Measurements from ENCODE around the gene ITGA6.

Gene ITGA6

GRCh38 chr2:172467382-172467781 lies 40.0 kb downstream of the ITGA6 start:
- Histone ChIP-seq H3K4me1 (ENCODE audit: control insufficient read depth, insufficient read depth, low read length) (no peaks in the 10 kb centered on the region), H3K9me3 (ENCODE audit: control insufficient read depth, insufficient read depth, low read depth, low read length) (no peaks in the 10 kb centered on the region), H3K27ac (ENCODE audit: extremely low read depth, low read depth, low read length) (no peak overlapping the region), H3K36me3 (ENCODE audit: control insufficient read depth in 2 of 2, insufficient read depth in 1 of 2, low read length in 2 of 2) (peaks cover 0 to 6% of the 10 kb centered on the region in 2 experiments; a peak in 2 of 3 replicates), H3K4me3 (ENCODE audit: low read depth, low read length) (no peak overlapping the region)
- ChIA-PET CTCF (interaction anchor here (0.7 to 10.7 kb wide), 14 partner anchors 9 to 353 kb away, joined by 3 to 213 read pairs (median 6); no protein-coding TSS in a partner anchor), POLR2A (no interaction called here)
- no peak for TF ChIP-seq BCL11B (tag by site-specific recombination; IDR thresholded peaks at IDR 0.05; ENCODE audit: low read depth)
- TF ChIP-seq ZNF426 (tag by site-specific recombination; IDR thresholded peaks at IDR 0.05) = no peak
- no peak for TF ChIP-seq ZNF114 (tag by site-specific recombination; IDR thresholded peaks at IDR 0.05)
- TF ChIP-seq ZNF202 (tag by site-specific recombination; IDR thresholded peaks at IDR 0.05; ENCODE audit: borderline replicate concordance) = no peak
- no peak for TF ChIP-seq ZNF10 (tag by site-specific recombination; IDR thresholded peaks at IDR 0.05)
- no peak for TF ChIP-seq HIC1 (tag by site-specific recombination; IDR thresholded peaks at IDR 0.05)
- TF ChIP-seq ZNF624 (tag by site-specific recombination; IDR thresholded peaks at IDR 0.05) = no peak
- TF ChIP-seq ZNF776 (tag by site-specific recombination; IDR thresholded peaks at IDR 0.05; ENCODE audit: borderline replicate concordance) = no peak
- no peak for TF ChIP-seq ZNF362 (tag by site-specific recombination; IDR thresholded peaks at IDR 0.05)

GRCh38 chr2:172470958-172471922 lies 43.9 kb downstream of the ITGA6 start:
- Histone ChIP-seq H3K36me3 (ENCODE audit: control insufficient read depth in 2 of 2, insufficient read depth in 1 of 2, low read length in 2 of 2) (peaks cover 5 to 8% of the 10 kb centered on the region in 2 experiments), H3K27ac (ENCODE audit: extremely low read depth, low read depth, low read length) (no peak overlapping the region), H3K4me3 (ENCODE audit: low read depth, low read length) (no peak overlapping the region), H3K9me3 (ENCODE audit: control insufficient read depth, insufficient read depth, low read depth, low read length) (no peaks in the 10 kb centered on the region), H3K4me1 (ENCODE audit: control insufficient read depth, insufficient read depth, low read length) (no peaks in the 10 kb centered on the region)
- TF ChIP-seq ZNF18 (tag by site-specific recombination; IDR thresholded peaks at IDR 0.05) = no peak
- TF ChIP-seq ZBTB1 (tag by site-specific recombination; IDR thresholded peaks at IDR 0.05) = no peak
- TF ChIP-seq WT1 (tag by site-specific recombination; IDR thresholded peaks at IDR 0.05) = no peak
- CTCF ChIA-PET = interaction anchor here (0.7 to 2.6 kb wide), 2 partner anchors 10 to 62 kb away, joined by 7 to 16 read pairs; no protein-coding TSS in a partner anchor
- POLR2A ChIA-PET = no interaction called here

GRCh38 chr2:172472446-172473033 lies 45.2 kb downstream of the ITGA6 start:
- ChIA-PET CTCF (interaction anchor here (1.0 to 2.6 kb wide), 5 partner anchors 10 to 769 kb away, joined by 3 to 16 read pairs (median 6); no protein-coding TSS in a partner anchor), POLR2A (no interaction called here)
- Histone ChIP-seq H3K4me3 (ENCODE audit: low read depth, low read length) (no peak overlapping the region), H3K4me1 (ENCODE audit: control insufficient read depth, insufficient read depth, low read length) (no peaks in the 10 kb centered on the region), H3K9me3 (ENCODE audit: control insufficient read depth, insufficient read depth, low read depth, low read length) (no peaks in the 10 kb centered on the region), H3K27ac (ENCODE audit: extremely low read depth, low read depth, low read length) (no peak overlapping the region), H3K36me3 (ENCODE audit: control insufficient read depth in 2 of 2, insufficient read depth in 1 of 2, low read length in 2 of 2) (peaks cover 5% of the 10 kb centered on the region in 2 experiments)
- TF ChIP-seq ZNF37A (tag by site-specific recombination; IDR thresholded peaks at IDR 0.05) = no peak
- peak; percentile 63 for TF ChIP-seq ZIC2 (tag by site-specific recombination; IDR thresholded peaks at IDR 0.05)
- TF ChIP-seq ZBTB17 (tag by site-specific recombination; IDR thresholded peaks at IDR 0.05) = no peak
- no peak for TF ChIP-seq ZNF707 (tag by site-specific recombination; IDR thresholded peaks at IDR 0.05)
- no peak for TF ChIP-seq ZNF792 (tag by site-specific recombination; IDR thresholded peaks at IDR 0.05)
- 0 out of 2 replicates have a peak, but pooled peaks have one; percentile 14 for TF ChIP-seq TCF7L2 (IDR thresholded peaks at IDR 0.05; ENCODE audit: borderline replicate concordance, low read depth, low read length)
- TF ChIP-seq ZNF302 (tag by site-specific recombination; IDR thresholded peaks at IDR 0.05; ENCODE audit: low read depth) = no peak
- TF ChIP-seq KLF7 (tag by site-specific recombination; IDR thresholded peaks at IDR 0.05; ENCODE audit: borderline replicate concordance) = no peak
- no peak for TF ChIP-seq ZNF23 (tag by site-specific recombination; IDR thresholded peaks at IDR 0.05; ENCODE audit: borderline replicate concordance)
- TF ChIP-seq ZNF544 (tag by site-specific recombination; IDR thresholded peaks at IDR 0.05) = no peak
- no peak for TF ChIP-seq PBX3 (CRISPR knock-in tag; IDR thresholded peaks at IDR 0.05)
- no peak for TF ChIP-seq ZNF624 (tag by site-specific recombination; IDR thresholded peaks at IDR 0.05)
- no peak for TF ChIP-seq ZBTB7A (tag by site-specific recombination; IDR thresholded peaks at IDR 0.05; ENCODE audit: low read depth)

Measured in HEK293 (cell line).